GM12865 (cell line): ENCODE data around the gene PPP1R1B.

Experiments
- DNase-seq: peaks from one replicate; pipeline ENCODE4 v3.0.0; 2010; ENCODE audit warnings: low read depth
- H3K4me3 ChIP-seq: 2 replicates; pipeline ENCODE4 v1.5.1; 2011; ENCODE audit warnings: mild to moderate bottlenecking, low read depth, low read length, control low read depth
- TF ChIP-seq, protein P1 (sequence below): IDR thresholded peaks from 2 replicates; pipeline ENCODE4 v1.5.1; 2011; ENCODE audit warnings: low read length, control low read depth, low read depth, inconsistent platforms; ENCODE audit not compliant: insufficient read depth; ENCODE audit errors: missing control alignments

Gene PPP1R1B

DNA sequence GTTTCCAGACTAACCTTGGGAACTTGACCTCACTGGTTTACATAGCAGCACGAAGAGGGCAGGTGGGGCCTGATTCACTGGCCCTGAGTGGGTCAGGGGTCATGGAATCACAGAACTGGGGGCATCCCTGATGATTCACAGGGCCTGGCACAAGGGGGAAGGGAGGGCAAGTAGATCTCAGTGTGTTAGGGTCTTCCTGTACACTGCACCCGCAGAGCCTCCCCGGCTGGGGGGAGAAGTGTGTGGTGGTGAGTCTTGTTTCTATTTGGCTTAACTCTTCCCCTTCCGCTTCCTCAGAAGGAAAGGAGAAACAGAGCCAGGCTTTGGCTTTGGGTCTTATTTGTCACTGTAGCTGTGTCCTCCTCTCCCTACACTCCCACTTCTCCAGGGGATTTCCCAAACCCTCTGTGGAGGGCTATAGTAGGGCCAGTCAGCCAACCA, 13.9 kb downstream of the PPP1R1B start:
- DNase-seq: no peak
- H3K4me3 ChIP-seq: no peak overlapping the region
- TF ChIP-seq, protein P1, sequence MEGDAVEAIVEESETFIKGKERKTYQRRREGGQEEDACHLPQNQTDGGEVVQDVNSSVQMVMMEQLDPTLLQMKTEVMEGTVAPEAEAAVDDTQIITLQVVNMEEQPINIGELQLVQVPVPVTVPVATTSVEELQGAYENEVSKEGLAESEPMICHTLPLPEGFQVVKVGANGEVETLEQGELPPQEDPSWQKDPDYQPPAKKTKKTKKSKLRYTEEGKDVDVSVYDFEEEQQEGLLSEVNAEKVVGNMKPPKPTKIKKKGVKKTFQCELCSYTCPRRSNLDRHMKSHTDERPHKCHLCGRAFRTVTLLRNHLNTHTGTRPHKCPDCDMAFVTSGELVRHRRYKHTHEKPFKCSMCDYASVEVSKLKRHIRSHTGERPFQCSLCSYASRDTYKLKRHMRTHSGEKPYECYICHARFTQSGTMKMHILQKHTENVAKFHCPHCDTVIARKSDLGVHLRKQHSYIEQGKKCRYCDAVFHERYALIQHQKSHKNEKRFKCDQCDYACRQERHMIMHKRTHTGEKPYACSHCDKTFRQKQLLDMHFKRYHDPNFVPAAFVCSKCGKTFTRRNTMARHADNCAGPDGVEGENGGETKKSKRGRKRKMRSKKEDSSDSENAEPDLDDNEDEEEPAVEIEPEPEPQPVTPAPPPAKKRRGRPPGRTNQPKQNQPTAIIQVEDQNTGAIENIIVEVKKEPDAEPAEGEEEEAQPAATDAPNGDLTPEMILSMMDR: no peak

DNA sequence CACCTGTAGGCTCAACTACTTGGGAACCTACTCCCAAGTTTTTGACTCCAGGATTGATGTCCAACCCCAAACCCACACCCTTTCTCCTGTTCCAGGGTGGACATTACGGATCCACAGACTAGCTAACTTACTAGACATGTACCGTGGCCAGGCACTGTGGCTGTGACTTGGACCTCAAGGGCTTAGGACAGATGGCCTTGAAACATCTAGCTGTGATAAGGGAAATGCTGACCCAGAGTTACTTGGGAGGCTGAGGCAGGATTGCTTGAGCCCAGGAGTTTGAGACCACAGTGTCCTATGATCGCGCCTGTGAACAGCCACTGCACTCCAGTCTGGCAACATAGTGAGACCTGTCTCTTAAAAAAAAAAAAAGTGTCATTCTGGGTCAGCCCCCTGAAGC, 14.3 kb downstream of the PPP1R1B start:
- TF ChIP-seq, protein P1: no peak
- DNase-seq: no peak
- no peak overlapping the region for H3K4me3 ChIP-seq

DNA sequence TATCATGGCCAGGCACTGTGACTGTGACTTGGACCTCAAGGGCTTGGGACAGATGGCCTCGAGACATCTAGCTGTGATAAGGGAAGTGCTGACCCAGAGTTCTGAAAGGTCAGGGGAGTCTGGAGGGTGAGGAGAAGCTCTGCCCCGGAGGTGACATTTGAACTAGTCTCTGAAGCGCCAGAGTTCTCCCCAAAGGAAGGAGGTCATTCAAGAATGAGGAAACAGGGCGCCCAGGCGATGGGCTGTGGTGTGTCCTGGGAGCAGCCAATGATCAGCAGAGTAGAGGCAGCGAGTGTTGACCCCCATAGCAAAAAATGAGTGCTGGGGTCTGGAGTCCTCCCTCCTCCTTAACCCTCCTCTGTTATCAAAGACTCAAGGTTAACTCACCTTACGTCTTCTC, 15.1 kb downstream of the PPP1R1B start:
- DNase-seq: no peak
- no peak overlapping the region for H3K4me3 ChIP-seq
- TF ChIP-seq, protein P1: no peak

DNA sequence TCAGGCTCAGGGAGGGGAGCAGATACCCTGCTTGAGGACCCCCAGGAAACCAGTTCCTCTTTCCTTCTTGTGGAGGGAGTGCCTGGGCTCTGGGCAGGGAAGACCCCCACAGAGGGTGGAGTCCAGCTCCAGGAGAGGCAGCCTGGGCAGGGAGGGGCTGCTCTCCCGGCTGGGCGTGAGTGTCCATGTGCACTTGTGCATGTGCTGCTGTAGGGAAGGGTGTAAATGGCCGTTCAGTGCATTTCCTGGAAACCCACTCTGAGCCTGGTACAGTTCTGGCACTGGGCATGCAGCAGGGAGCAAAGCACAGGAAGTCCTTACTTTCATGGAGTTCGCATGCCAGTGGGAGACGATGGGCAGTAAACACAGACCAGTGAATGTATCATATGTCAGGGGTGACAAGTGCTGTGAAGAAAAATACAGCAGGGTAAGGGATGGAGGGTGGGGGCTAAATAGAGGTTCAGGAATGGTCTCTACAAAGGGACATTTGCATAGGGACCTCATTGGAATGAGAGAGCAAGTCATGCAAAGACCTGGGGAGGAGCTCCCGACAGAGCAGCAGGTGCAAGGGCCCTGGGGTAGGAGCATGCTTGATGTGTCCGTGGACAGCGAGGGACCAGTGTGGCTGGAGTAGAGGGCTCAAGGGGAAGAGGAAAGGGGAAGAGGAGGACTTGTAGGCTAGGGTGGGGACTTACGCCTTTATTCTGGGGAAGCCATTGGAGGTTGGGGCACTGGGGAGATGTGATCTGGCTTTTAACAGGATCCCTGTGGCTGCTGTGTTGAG, 15.7 kb downstream of the PPP1R1B start:
- TF ChIP-seq, protein P1: no peak
- no peak for DNase-seq
- H3K4me3 ChIP-seq: no peak overlapping the region

DNA sequence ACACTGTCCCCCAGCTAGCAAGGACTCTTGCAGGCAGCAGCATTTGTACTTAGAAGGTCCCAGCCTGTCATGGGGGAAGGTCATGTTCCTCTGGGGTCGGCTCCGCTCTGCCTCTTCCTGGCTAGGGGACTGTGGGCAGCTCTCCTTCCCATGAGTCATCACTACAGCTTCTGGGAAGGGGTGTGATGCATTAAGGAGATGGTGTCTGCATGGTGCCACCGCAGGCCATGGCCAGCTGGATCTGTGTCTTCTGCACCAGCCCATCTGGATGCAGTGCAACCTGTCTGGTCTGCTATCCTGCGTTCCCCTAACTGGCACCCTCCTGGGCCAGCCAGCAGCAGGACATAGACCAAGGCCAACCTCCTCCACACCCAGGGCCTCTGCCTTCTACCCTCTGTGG, 16.5 kb downstream of the PPP1R1B start:
- H3K4me3 ChIP-seq: no peak overlapping the region
- no peak for DNase-seq
- TF ChIP-seq, protein P1: no peak

DNA sequence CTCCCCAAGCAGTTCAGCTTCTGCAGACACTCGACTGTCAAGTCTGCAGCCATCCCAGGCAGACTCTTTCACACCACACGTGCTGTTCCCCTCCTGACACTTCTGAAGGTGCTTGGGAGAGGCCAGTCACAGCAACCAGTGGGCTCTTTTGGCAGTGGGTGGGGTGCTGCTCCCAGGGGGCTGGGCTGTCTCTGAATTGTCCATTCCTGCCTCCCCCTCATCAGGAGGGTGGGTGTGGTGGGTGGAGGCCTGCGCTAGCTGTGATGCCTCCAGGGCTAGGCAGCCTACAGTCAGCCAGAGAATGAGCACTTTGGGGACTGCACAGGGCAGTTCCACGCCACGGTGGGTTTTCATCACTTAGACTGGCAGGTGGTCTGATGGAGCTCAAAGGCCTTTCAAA, 20.5 kb downstream of the PPP1R1B start:
- TF ChIP-seq, protein P1: no peak
- no peak for DNase-seq
- no peak overlapping the region for H3K4me3 ChIP-seq
